ENCODE results near the gene RNF168.

DNA sequence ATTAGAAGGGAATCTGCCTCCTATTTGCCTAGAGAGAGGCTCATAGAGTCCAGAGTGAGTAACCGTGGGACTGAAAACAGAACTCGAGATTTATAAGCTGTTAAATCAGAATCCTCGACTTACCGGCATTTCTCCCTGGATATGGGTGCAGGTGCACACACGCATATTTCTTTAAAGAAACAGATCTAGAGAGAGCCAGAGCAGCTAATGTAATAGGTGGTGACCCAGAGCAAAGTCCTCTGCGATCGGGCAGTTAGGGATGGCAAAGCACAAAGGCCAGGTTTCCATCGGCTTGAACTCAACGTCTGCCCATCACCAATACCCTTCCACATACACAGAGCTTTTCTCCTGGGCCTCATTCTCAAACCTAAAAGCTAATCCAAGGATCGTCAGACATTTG is 13.8 kb downstream of the RNF168 start:
- TF ChIP-seq, protein P1, sequence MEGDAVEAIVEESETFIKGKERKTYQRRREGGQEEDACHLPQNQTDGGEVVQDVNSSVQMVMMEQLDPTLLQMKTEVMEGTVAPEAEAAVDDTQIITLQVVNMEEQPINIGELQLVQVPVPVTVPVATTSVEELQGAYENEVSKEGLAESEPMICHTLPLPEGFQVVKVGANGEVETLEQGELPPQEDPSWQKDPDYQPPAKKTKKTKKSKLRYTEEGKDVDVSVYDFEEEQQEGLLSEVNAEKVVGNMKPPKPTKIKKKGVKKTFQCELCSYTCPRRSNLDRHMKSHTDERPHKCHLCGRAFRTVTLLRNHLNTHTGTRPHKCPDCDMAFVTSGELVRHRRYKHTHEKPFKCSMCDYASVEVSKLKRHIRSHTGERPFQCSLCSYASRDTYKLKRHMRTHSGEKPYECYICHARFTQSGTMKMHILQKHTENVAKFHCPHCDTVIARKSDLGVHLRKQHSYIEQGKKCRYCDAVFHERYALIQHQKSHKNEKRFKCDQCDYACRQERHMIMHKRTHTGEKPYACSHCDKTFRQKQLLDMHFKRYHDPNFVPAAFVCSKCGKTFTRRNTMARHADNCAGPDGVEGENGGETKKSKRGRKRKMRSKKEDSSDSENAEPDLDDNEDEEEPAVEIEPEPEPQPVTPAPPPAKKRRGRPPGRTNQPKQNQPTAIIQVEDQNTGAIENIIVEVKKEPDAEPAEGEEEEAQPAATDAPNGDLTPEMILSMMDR (IDR thresholded peaks at IDR 0.05) = no peak
- TF ChIP-seq EZH2 (IDR thresholded peaks at IDR 0.05) (no peak), EZH2phosphoT487 (IDR thresholded peaks at IDR 0.05) (no peak)
